IMR-90 (cell line): ENCODE measurements around the gene IL23R. TPM values are rescaled to one million over a fixed set of nuclear protein-coding genes. Genes with fewer than 3 reads are reported as not detected.

Source experiments
- ATAC-seq: fragments of 200-7000 bp; cut with Tn5 transposase; 2 replicates; pipeline ENCODE4 v1.9.1; 2020; ENCODE audit warnings: low read depth, mild to moderate bottlenecking, moderate library complexity
- BruUV-seq: library from RNA; stranded (reverse); fragments of 400-500 nt; replicated peaks from 2 replicates; lab custom pipeline; 2021; lab: Mats Ljungman, UMichigan
- CTCF ChIA-PET: fragments of 300-600 bp; formaldehyde crosslinking; extraction: SDS; loops from one replicate; lab custom pipeline; 2021; ENCODE audit warnings: antibody characterized with exemption; lab: Yijun Ruan, JAX
- POLR2A ChIA-PET: fragments of 300-600 bp; sonication (Branson Sonifier 250); formaldehyde crosslinking; loops from one replicate; lab custom pipeline; 2022; ENCODE audit warnings: antibody characterized with exemption; ENCODE audit not compliant: unreplicated experiment; lab: Charles Lee
- DNase-seq: peaks from one replicate; pipeline ENCODE4 v3.0.0; 2013
- H2AFZ ChIP-seq: replicated peaks from 2 replicates; pipeline ENCODE3; 2013; ENCODE audit warnings: low read length, mild to moderate bottlenecking; ENCODE audit not compliant: poor library complexity
- H2AK5ac ChIP-seq: 2 replicates; pipeline ENCODE4 v1.6.1; 2013; ENCODE audit warnings: low read depth, low read length, inconsistent platforms
- H2AK9ac ChIP-seq: replicated peaks from 2 replicates; pipeline ENCODE3; 2013; ENCODE audit warnings: mild to moderate bottlenecking, low read depth, low read length, moderate library complexity; ENCODE audit not compliant: poor library complexity
- H2BK120ac ChIP-seq: 2 replicates; pipeline ENCODE4 v1.6.1; 2013; ENCODE audit warnings: low read depth, low read length, inconsistent platforms
- H2BK15ac ChIP-seq: 3 replicates; pipeline ENCODE4 v1.6.1; 2013; ENCODE audit warnings: low read depth, low read length, inconsistent platforms
- H2BK20ac ChIP-seq: 2 replicates; pipeline ENCODE4 v1.6.1; 2013; ENCODE audit warnings: low read depth, mild to moderate bottlenecking, inconsistent platforms, low read length, moderate library complexity
- H2BK5ac ChIP-seq: 2 replicates; pipeline ENCODE4 v1.6.1; 2013; ENCODE audit warnings: mild to moderate bottlenecking, low read depth, low read length, inconsistent platforms; ENCODE audit not compliant: poor library complexity, severe bottlenecking
- H3K14ac ChIP-seq: replicated peaks from 2 replicates; pipeline ENCODE4 v1.6.1; 2013; ENCODE audit warnings: low read depth, low read length, inconsistent platforms
- H3K18ac ChIP-seq: 2 replicates; pipeline ENCODE4 v1.6.1; 2013; ENCODE audit warnings: low read depth, low read length, control low read depth
- H3K23ac ChIP-seq: 2 replicates; pipeline ENCODE4 v1.6.1; 2013; ENCODE audit warnings: low read depth, low read length, inconsistent platforms
- H3K27ac ChIP-seq: 2 replicates; pipeline ENCODE4 v1.5.1; 2013; ENCODE audit warnings: mild to moderate bottlenecking, control low read depth, low read length; ENCODE audit not compliant: insufficient read depth
- H3K27me3 ChIP-seq: 2 replicates; pipeline ENCODE4 v1.6.1; 2013; ENCODE audit warnings: low read length; ENCODE audit not compliant: control insufficient read depth, insufficient read depth
- H3K36me3 ChIP-seq: 2 replicates; pipeline ENCODE4 v1.6.1; 2013; ENCODE audit warnings: low read length, mixed read lengths; ENCODE audit not compliant: control insufficient read depth, insufficient read depth
- H3K4ac ChIP-seq: 2 replicates; pipeline ENCODE4 v1.6.1; 2013; ENCODE audit warnings: low read depth, low read length, inconsistent platforms
- H3K4me1 ChIP-seq: 2 replicates; pipeline ENCODE4 v1.6.1; 2013; ENCODE audit warnings: low read length, mixed read lengths; ENCODE audit not compliant: control insufficient read depth, insufficient read depth
- H3K4me2 ChIP-seq: 2 replicates; pipeline ENCODE4 v1.6.1; 2013; ENCODE audit warnings: low read depth, mild to moderate bottlenecking, control low read depth, low read length, moderate library complexity
- H3K4me3 ChIP-seq: 2 replicates; pipeline ENCODE4 v1.5.1; 2013; ENCODE audit warnings: low read depth, mild to moderate bottlenecking, control low read depth, low read length, moderate library complexity; ENCODE audit not compliant: insufficient read depth
- H3K56ac ChIP-seq: 2 replicates; pipeline ENCODE4 v1.6.1; 2013; ENCODE audit warnings: low read length, inconsistent platforms; ENCODE audit not compliant: insufficient read depth; ENCODE audit errors: extremely low read depth
- H3K79me1 ChIP-seq, 2 experiments: 2 replicates each; pipeline ENCODE4 v1.6.1; 2013; ENCODE audit warnings: low read length in 2 of 2, inconsistent platforms in 1 of 2, low read depth in 1 of 2
- H3K9ac ChIP-seq: 2 replicates; pipeline ENCODE4 v1.6.1; 2013; ENCODE audit warnings: low read depth, low read length, control low read depth
- H3K9me1 ChIP-seq: 2 replicates; pipeline ENCODE4 v1.6.1; 2013; ENCODE audit warnings: low read length, inconsistent platforms; ENCODE audit not compliant: insufficient read depth
- H3K9me3 ChIP-seq: 2 replicates; pipeline ENCODE4 v1.6.1; 2013; ENCODE audit warnings: low read length; ENCODE audit not compliant: control insufficient read depth, insufficient read depth
- H4K20me1 ChIP-seq: 2 replicates; pipeline ENCODE4 v1.6.1; 2013; ENCODE audit warnings: low read length, inconsistent platforms; ENCODE audit not compliant: insufficient read depth
- H4K5ac ChIP-seq: 2 replicates; pipeline ENCODE4 v1.6.1; 2013; ENCODE audit warnings: mild to moderate bottlenecking, low read depth, low read length, control low read depth
- H4K8ac ChIP-seq, 2 experiments: 2 replicates each; pipeline ENCODE4 v1.6.1; 2013; ENCODE audit warnings: low read depth in 2 of 2, low read length in 2 of 2, control low read depth in 1 of 2, inconsistent platforms in 1 of 2
- H4K91ac ChIP-seq: 2 replicates; pipeline ENCODE4 v1.6.1; 2013; ENCODE audit warnings: low read depth, low read length, inconsistent platforms; ENCODE audit not compliant: insufficient read depth
- BHLHE40 ChIP-seq: fragments of 150-350 bp; IDR thresholded peaks from 2 replicates; pipeline ENCODE4 v1.6.1; 2016; ENCODE audit warnings: mild to moderate bottlenecking, low read depth, low read length
- ELK1 ChIP-seq: fragments of 150-350 bp; IDR thresholded peaks from 2 replicates; pipeline ENCODE4 v1.6.1; 2016; ENCODE audit warnings: low read depth, mild to moderate bottlenecking, low read length, moderate library complexity, borderline replicate concordance
- MAFK ChIP-seq: IDR thresholded peaks from 2 replicates; pipeline ENCODE4 v1.6.1; 2012; ENCODE audit warnings: low read depth, low read length, improper control_type of control experiment
- RAD21 ChIP-seq: IDR thresholded peaks from 2 replicates; pipeline ENCODE4 v1.6.1; 2012; ENCODE audit warnings: low read length, improper control_type of control experiment
- WGBS, 2 experiments: methylation state at CpG; one replicate each; pipeline versions ENCODE4 v1.1.5 to v1.1.7; 2013; ENCODE audit warnings: missing lambda C conversion rate in 2 of 2; ENCODE audit not compliant: insufficient read length in 1 of 2; ENCODE audit errors: extremely low coverage in 2 of 2; 5-methylcytosine and 5-hydroxymethylcytosine counted together
- dilution Hi-C: fragments of 300-500 bp; cut with HindIII; formaldehyde crosslinking; loops from one replicate; pipeline ENCODE4 v1.14.3; 2018; ENCODE audit warnings: low sequenced_read_pairs; ENCODE audit not compliant: unreplicated experiment
- in situ Hi-C: fragments of 300-500 bp; cut with MboI; formaldehyde crosslinking; loops from 3 replicates; pipeline ENCODE4 v1.14.3; 2019; ENCODE audit warnings: low sequenced_read_pairs, inconsistent platforms, mixed read lengths
- intact Hi-C: fragments of 100-400 bp; cut with micrococcal nuclease; formaldehyde crosslinking; loops from 2 replicates; pipeline ENCODE4 v1.10.0; 2022
- polyA plus RNA-seq, 3 experiments: library from polyadenylated mRNA; depleted of rRNA; stranded (reverse); fragments of >200 nt; gene quantifications; 2 replicates each; pipeline ENCODE4 v1.2.3, GENCODE V29; 2012; ENCODE audit warnings: low replicate concordance in 1 of 3
- total RNA-seq: library from RNA; depleted of rRNA; stranded (reverse); fragments of >200 nt; gene quantifications from 2 replicates; pipeline ENCODE4 v1.2.3, GENCODE V29; 2012

Gene IL23R
- total and polyA plus RNA-seq, 2 of the 4 experiments (the other 2 are of a cell fraction): not detected

GRCh38 chr1:67174716-67175284, 8.5 kb downstream of the IL23R start:
- H3K56ac ChIP-seq: no peak overlapping the region

More at GRCh38 chr1:67174716-67175284, 8.5 kb downstream of the IL23R start:
- Histone ChIP-seq H3K4me1 (no peaks in the 10 kb centered on the region), H3K4me2 (no peak overlapping the region), H3K9ac (no peak overlapping the region), H4K20me1 (no peaks in the 10 kb centered on the region), H3K9me1 (no peaks in the 10 kb centered on the region), H3K18ac (no peak overlapping the region), H3K27ac (no peak overlapping the region), H3K4me3 (no peak overlapping the region), H3K9me3 (no peaks in the 10 kb centered on the region), H2BK5ac (no peak overlapping the region), H2BK120ac (no peak overlapping the region), H2BK20ac (no peak overlapping the region), H3K23ac (no peak overlapping the region), H3K27me3 (peaks cover 6% of the 10 kb centered on the region; the same call in 1 of the 2 replicates), H3K14ac (no peak overlapping the region), H2BK15ac (no peak overlapping the region), H3K4ac (no peak overlapping the region), H3K36me3 (no peaks in the 10 kb centered on the region), H3K79me1 (no peaks in the 10 kb centered on the region), H2AK5ac (no peak overlapping the region), H2AFZ (no peak overlapping the region), H4K91ac (no peak overlapping the region), H4K5ac (no peak overlapping the region), H4K8ac (no peak overlapping the region), H2AK9ac (no peak overlapping the region)
- TF ChIP-seq MAFK (no peak), ELK1 (no peak), RAD21 (no peak), BHLHE40 (no peak)
- DNase-seq (no peak), ATAC-seq (no peak)
- dilution Hi-C loops: no loop called here
- WGBS, 2 experiments: no CpG with 5 or more reads among the region's 2 CpGs
- intact Hi-C loops: no loop called here
- in situ Hi-C loops: no loop called here
- no TSS peak for BruUV-seq
- POLR2A ChIA-PET: no interaction called here
- CTCF ChIA-PET: no interaction called here
